ENCODE results near the gene ORC1.

GRCh38 chr1:52328615-52329014, 75.6 kb downstream of the ORC1 start:
- TF ChIP-seq CTCF (IDR thresholded peaks at IDR 0.05), result no peak
- no peak for TF ChIP-seq AR (CRISPR knock-in tag; IDR thresholded peaks at IDR 0.05)
- no peak for TF ChIP-seq ESRRA (CRISPR knock-in tag; IDR thresholded peaks at IDR 0.05; ENCODE audit: borderline replicate concordance)
- TF ChIP-seq ELF4 (CRISPR knock-in tag; IDR thresholded peaks at IDR 0.05; ENCODE audit: low read depth), result no peak
- TF ChIP-seq FOXP1 (CRISPR knock-in tag; IDR thresholded peaks at IDR 0.05; ENCODE audit: borderline replicate concordance), result no peak
- TF ChIP-seq CDX4 (CRISPR knock-in tag; IDR thresholded peaks at IDR 0.05; ENCODE audit: borderline replicate concordance), result no peak
- no peak for TF ChIP-seq PREB (CRISPR knock-in tag; IDR thresholded peaks at IDR 0.05; ENCODE audit: borderline replicate concordance)
- TF ChIP-seq CREB1 (CRISPR knock-in tag; IDR thresholded peaks at IDR 0.05), result no peak
- no peak for TF ChIP-seq USF1 (CRISPR knock-in tag; IDR thresholded peaks at IDR 0.05)
- TF ChIP-seq SMAD4 (CRISPR knock-in tag; IDR thresholded peaks at IDR 0.05), result no peak
- no peak for TF ChIP-seq RELA (CRISPR knock-in tag; IDR thresholded peaks at IDR 0.05; ENCODE audit: borderline replicate concordance)
- no peak for TF ChIP-seq HMGXB4 (CRISPR knock-in tag; IDR thresholded peaks at IDR 0.05)
- TF ChIP-seq USF2 (CRISPR knock-in tag; IDR thresholded peaks at IDR 0.05), result no peak
- TF ChIP-seq NR3C1 (CRISPR knock-in tag; conservative IDR thresholded peaks at IDR 0.05; ENCODE audit: low read depth), result no peak

Data from WTC11 (cell line).